GM18519 (cell line): ENCODE results near the gene CCR5AS.
"Not testable (repeated sequence)": the region's sequence is repeated elsewhere in the genome, so short reads cannot be mapped to it uniquely, and the experiment has no call there.

ENCODE experiments used
- ATAC-seq: cut with Tn5 transposase; IDR thresholded peaks from one replicate; pipeline ENCODE4 v1.9.1; 2021; ENCODE audit warnings: mild to moderate bottlenecking, moderate library complexity; ENCODE audit not compliant: unreplicated experiment, low FRiP score

Gene CCR5AS

DNA sequence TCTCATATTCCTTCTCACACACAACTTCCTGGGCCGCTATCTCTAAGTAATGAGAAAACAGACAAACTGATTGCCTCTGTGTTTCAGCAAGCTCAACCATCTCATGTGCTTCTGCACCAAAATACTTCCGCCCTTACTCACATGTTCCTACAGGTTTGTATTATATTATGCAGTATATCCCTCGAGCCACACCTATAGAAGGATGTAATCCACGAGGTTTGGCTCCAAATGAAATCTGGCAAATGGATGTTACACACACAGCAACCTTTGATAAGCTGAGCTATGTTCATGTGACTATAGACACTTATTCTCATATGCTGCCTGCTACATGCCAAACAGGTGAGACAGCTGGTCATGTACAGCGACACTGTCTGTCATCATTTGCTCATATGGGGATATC, 22.8 kb upstream of the CCR5AS start:
- no peak for ATAC-seq

DNA sequence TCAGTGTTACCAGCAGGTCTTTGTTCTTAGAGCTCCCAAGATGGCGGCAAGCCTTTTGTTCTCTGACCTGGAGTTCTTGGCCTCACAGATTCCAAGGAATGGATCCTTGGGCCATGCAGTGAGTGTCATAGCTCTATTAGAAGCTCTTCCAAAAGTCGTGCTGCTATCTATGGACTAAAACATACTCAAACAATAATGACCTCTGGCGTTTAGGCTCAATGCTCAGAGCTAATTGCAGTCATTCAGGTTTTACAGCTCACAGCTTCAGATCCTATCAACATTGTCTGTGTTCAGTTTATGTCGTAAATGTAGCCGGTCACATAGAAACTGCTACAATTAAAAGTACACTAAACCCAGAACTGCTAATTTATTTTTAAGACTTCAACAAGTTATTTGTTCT, 22.4 kb upstream of the CCR5AS start:
- ATAC-seq = no peak

GRCh38 chr3:46427916-46428833, 21.3 kb upstream of the CCR5AS start:
- no peak for ATAC-seq

GRCh38 chr3:46427404-46427803, 20.5 kb upstream of the CCR5AS start:
- not testable (repeated sequence) for ATAC-seq

- not testable (repeated sequence) for ATAC-seq
These were observed 19.6 kb upstream of the CCR5AS start for GRCh38 chr3:46426476-46426875.

DNA sequence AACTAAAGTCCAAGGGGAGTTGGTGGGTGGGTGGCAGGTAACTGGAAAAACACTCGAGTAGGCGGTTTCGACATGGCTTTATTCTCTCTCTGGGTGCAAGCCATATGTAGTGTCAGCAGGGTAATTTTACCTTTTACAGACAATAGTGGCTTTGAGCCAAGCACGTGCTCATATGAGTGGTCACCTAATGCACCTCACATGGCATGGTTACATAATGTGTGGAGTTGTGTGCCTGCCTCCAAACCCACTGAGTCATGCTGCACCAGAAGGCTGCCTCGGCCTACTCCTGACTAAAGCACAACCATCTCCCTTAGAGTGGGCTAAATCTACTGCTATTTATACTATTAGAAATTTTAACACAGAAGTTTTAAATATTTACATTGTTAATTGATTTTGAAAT, 16.7 kb upstream of the CCR5AS start:
- no peak for ATAC-seq

GRCh38 chr3:46422617-46423016, 15.8 kb upstream of the CCR5AS start:
- ATAC-seq = no peak

GRCh38 chr3:46420931-46421330, 14.1 kb upstream of the CCR5AS start:
- no peak for ATAC-seq

DNA sequence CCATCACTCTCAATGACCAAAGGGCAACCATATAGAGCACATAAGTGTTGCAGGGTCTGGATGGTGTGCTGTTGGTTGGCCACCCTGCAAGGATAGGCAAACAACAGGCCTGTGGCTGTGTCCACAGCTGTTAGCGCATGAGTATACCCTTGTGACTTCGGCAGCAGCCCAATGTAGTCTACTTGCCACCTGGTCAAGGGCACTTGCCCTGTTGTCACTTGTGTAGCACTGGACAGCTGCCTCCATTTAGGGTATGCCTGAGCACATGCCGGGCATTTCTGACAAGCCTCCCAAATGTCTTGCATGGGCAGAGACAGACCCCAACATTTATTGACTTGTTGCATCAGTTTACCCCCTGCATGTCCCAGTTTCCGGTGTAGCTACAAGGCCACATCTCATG, 12.9 kb upstream of the CCR5AS start:
- ATAC-seq = no peak

DNA sequence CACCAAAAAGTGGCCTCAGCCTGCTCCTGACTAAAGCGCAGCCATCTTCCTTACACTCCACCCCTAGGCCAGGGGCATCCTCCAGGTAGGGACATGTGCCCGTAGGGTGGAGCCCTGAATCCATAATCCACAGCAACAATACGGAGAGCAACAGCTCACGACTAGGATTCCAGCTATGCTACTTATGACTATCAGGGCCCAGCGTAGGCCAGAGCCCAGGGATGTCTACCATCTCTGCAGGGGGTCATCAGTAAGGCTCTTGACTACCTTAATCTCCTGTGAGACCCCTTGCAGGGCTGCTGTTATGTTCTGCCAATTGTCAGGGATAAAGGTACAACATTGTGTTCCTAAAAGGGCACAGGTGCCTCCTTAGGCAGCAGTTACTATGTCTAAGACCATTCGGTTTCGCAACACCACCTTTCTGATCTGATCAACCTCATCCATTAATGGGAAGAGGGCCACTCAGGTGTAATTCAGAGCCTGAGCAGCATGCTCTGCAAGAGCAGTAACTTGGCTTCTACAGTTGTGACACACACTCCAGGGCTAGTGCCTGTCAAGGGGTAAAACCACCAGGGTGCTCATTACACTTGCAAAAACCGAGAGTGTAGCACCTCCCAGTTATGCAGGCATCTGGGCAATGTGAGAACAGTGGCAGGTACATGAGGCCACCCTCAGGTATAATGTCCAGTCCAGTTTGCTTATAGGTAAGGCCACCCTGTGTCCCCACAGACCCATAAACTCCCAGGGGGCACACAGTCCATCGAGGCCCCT, 11.2 kb upstream of the CCR5AS start:
- ATAC-seq = no peak

DNA sequence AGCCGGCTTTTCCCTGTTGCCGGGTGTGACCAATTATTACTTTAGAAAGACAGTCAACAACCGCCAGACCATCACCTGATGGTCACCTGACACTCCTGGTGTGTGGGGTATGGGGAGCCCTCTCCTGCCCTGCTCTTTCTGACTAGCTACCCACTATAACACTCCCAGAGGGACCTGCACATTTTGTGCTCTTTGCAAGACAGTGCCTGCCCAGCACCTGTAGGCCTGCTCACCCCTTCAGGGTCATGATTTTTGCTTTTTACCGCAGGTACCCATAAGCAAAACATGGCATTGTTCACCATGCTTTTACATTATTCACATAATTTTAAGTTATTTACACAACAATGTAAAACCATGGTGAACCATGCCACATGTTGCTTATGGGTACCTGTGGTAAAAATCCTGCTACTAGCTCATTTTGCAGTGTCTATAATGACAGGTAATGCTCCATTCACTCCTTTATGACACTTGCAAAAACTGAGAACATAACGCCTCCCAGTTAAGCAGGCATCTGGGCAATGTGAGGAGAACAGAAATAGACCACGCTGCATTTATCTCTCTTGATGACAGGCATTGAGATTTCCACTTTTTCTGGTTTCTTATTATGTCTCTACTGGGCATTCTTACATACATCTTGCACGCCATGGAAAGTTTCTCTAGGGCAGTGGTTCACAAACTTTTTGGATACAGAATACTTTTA, 10.1 kb upstream of the CCR5AS start:
- no peak for ATAC-seq

DNA sequence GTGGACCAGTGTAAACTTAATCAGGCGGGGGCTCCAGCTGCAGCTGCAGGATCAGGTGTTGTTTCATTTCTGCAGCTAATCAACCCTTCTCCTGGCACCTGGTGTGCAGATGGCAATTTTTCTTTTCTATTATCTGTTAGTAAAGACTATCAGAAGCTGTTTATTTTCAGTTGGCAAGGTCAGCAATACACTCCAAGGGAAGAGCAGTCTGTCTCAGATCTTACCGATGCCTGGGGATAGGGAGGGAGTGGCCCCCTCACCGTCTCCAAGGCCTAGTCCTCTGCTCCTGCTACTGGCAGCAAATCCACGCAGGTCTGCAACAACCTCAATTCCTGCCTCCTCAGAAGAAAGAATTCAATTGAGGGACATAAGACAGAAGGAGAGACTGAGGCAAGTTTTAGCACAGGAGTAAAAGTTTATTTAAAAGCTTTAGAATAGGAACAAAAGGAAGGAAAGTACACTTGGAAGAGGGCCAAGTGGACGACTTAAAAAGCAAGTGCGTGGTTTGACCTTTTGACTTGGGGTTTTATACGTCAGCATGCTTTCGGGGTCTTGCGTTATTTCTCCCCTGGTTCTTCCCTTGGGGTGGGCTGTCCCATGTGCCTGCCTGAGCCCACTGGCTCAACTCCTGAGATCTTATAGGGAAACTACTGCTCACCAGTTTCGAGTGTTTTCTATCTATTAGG, 9.4 kb upstream of the CCR5AS start:
- no peak for ATAC-seq

DNA sequence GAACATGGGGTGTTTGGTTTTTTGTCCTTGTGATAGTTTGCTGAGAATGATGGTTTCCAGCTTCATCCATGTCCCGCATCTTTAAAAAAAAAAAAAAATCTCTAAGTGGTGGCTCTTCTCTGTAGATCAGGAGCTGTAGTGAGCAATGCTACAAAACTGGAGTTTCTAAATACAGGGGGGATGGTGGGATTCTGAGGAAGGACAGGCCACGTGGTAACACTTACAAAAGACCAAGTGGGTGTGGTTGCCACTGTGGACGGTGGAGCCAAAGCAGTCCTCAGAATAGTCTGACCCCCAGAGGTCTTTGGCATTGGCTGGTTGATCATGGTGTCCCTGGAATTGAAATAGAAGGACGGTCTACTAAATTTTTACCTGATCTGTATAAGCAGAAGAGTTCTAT, 7.9 kb upstream of the CCR5AS start:
- no peak for ATAC-seq

- no peak for ATAC-seq
These were observed 7.1 kb upstream of the CCR5AS start for GRCh38 chr3:46413951-46414350.

GRCh38 chr3:46412786-46413298, 6.0 kb upstream of the CCR5AS start:
- ATAC-seq = no peak

DNA sequence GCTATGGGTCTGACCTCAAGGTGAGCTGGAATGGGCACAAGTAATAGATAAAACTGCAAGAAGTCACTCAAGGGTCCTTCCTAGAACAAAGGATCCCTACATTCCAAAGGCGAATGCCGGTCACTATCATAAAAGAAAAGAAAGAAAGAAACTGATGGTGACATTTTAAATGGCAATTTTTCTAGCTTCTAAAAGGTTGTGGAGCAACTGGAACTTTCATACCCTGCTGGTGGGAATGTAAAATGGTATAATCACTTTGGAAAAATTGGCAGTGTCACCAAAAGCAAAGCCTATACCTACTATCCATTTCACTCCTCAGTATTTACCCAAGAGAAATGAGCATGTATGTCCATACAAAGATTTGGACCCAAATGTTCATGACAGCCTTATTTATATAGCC, 4.4 kb upstream of the CCR5AS start:
- ATAC-seq = no peak

- no peak for ATAC-seq
These were observed 3.8 kb upstream of the CCR5AS start for GRCh38 chr3:46410669-46411068.

- no peak for ATAC-seq
These were observed 3.0 kb upstream of the CCR5AS start for GRCh38 chr3:46409739-46410489.

GRCh38 chr3:46408853-46409252, 2.0 kb upstream of the CCR5AS start:
- ATAC-seq = no peak

- ATAC-seq = no peak
These were observed 1.1 kb upstream of the CCR5AS start for GRCh38 chr3:46407970-46408369.
